AG04449 (cell line): ENCODE results near the gene SMARCD1.
A peak's percentile ranks its signal among the peaks of the same experiment; 100 is the strongest.

Experiments
- CTCF ChIA-PET: fragments of 350-600 bp; formaldehyde crosslinking; extraction: SDS; loops from one replicate; lab custom pipeline; 2021; ENCODE audit warnings: antibody characterized with exemption; lab: Yijun Ruan, JAX
- POLR2A ChIA-PET: fragments of 400-600, 350-600 bp; formaldehyde crosslinking; extraction: SDS; loops from one replicate; lab custom pipeline; 2020; ENCODE audit warnings: antibody characterized with exemption, inconsistent platforms; lab: Yijun Ruan, JAX
- DNase-seq: peaks from one replicate; pipeline ENCODE4 v3.0.0-alpha.2; 2010; ENCODE audit warnings: low read depth, low spot score
- H3K4me3 ChIP-seq: 2 replicates; pipeline ENCODE4 v1.5.1; 2011; ENCODE audit warnings: low read depth, mild to moderate bottlenecking, control low read depth, low read length
- CTCF ChIP-seq: IDR thresholded peaks from one replicate; pipeline ENCODE4 v1.5.1; 2011; ENCODE audit warnings: mild to moderate bottlenecking, moderate library complexity, low read length, control low read depth, inconsistent platforms; ENCODE audit not compliant: insufficient read depth; ENCODE audit errors: missing control alignments

SMARCD1 gene

GRCh38 chr12:50074936-50075807, 10.0 kb upstream of the SMARCD1 start:
- peak; percentile 89 for TF ChIP-seq CTCF
- ChIA-PET POLR2A (no interaction called here), CTCF (interaction anchor here (0.6 to 22.9 kb wide), 36 partner anchors 9 to 912 kb away, joined by 3 to 1042 read pairs (median 4); partner anchors contain the start of genes AQP5, AQP6, COX14 and SMARCD1)
- H3K4me3 ChIP-seq: no peak overlapping the region
- DNase-seq: no peak

DNA sequence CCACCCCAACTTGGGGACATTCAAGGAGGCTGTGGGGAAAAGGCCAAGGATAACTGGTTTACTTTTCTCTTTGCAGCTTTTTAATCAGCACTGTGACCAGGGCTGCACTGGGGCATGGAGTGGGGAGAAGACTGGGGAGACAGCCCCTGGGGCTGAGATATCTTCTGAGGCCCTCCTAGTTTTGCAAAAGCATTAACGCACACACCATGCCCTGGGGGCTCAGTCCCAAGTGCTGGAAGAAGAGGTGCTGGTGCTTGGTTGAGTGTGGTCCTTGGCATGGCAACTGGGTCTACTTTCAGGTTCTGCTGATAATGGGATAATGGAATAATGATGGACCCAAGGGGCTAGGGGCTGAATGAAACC, 9.4 kb upstream of the SMARCD1 start:
- no peak overlapping the region for H3K4me3 ChIP-seq
- ChIA-PET POLR2A (no interaction called here), CTCF (interaction anchor here (1.1 to 22.9 kb wide), 10 partner anchors 9 to 660 kb away, joined by 3 to 1042 read pairs (median 20); partner anchors contain the start of genes AQP5, AQP6 and SMARCD1)
- DNase-seq: no peak
- TF ChIP-seq CTCF: no peak

DNA sequence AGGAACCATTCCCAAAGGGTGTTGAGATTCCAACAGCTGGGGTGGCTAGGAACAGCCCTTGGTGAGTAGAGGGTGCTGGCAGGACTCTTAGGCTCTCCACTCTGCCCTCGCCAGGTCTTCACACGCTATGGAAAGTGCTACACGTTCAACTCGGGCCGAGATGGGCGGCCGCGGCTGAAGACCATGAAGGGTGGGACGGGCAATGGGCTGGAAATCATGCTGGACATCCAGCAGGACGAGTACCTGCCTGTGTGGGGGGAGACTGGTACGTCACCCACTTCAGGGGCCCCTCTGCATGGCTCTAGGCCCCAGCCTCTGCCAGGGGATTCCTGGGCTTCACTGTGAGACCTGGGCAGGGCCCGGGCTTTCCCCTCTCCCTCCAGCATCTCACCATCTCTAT, 8.0 kb upstream of the SMARCD1 start:
- no peak overlapping the region for H3K4me3 ChIP-seq
- TF ChIP-seq CTCF: no peak
- POLR2A ChIA-PET: no interaction called here
- DNase-seq: no peak
- CTCF ChIA-PET: interaction anchor here (0.9 to 22.9 kb wide), 8 partner anchors 9 to 238 kb away, joined by 3 to 1042 read pairs (median 20); partner anchors contain the start of genes AQP5, AQP6 and SMARCD1

- DNase-seq: no peak
- no peak for TF ChIP-seq CTCF
- ChIA-PET CTCF (interaction anchor here (0.8 to 22.9 kb wide), 7 partner anchors 8 to 235 kb away, joined by 3 to 1042 read pairs (median 6); partner anchors contain the start of genes AQP5 and AQP6), POLR2A (interaction anchor here (0.6 kb wide), 1 partner anchor 68 kb away, joined by 3 read pairs; no protein-coding TSS in a partner anchor)
- H3K4me3 ChIP-seq: no peak overlapping the region
These were observed 6.9 kb upstream of the SMARCD1 start for GRCh38 chr12:50078281-50078680.

- TF ChIP-seq CTCF: no peak
- H3K4me3 ChIP-seq: no peak overlapping the region
- CTCF ChIA-PET: interaction anchor here (0.9 to 22.9 kb wide), 5 partner anchors 9 to 235 kb away, joined by 3 to 1042 read pairs (median 6); partner anchors contain the start of genes AQP5 and AQP6
- no peak for DNase-seq
- POLR2A ChIA-PET: no interaction called here
These were observed 5.4 kb upstream of the SMARCD1 start for GRCh38 chr12:50079771-50080170.
